DOHH2 (cell line): ENCODE results near the gene TSHZ2.

Source experiments
- H3F3A ChIP-seq: fragments of 200-600 bp; sonication (generic), shearing (Covaris generic); 2 replicates; pipeline ENCODE4 v1.6.0; 2016; ENCODE audit warnings: antibody characterized with exemption, mild to moderate bottlenecking; ENCODE audit not compliant: control insufficient read depth, insufficient read depth
- H3K27ac ChIP-seq: fragments of 200-600 bp; sonication (generic); 2 replicates; pipeline ENCODE4 v1.5.1; 2014; ENCODE audit warnings: low read depth, mild to moderate bottlenecking, low read length, moderate library complexity
- H3K27me3 ChIP-seq: fragments of 200-600 bp; sonication (generic); 2 replicates; pipeline ENCODE4 v1.6.1; 2014; ENCODE audit warnings: mild to moderate bottlenecking, low read length, mixed read lengths; ENCODE audit not compliant: control insufficient read depth
- H3K36me3 ChIP-seq: fragments of 200-600 bp; sonication (generic); 2 replicates; pipeline ENCODE4 v1.6.1; 2014; ENCODE audit warnings: mild to moderate bottlenecking, low read length, moderate library complexity, mixed read lengths; ENCODE audit not compliant: control insufficient read depth
- H3K4me1 ChIP-seq: fragments of 200-600 bp; sonication (generic); 2 replicates; pipeline ENCODE4 v1.6.1; 2014; ENCODE audit warnings: mild to moderate bottlenecking, low read length, mixed read lengths; ENCODE audit not compliant: control insufficient read depth
- H3K4me2 ChIP-seq: fragments of 200-600 bp; sonication (generic); 2 replicates; pipeline ENCODE4 v1.6.0; 2014; ENCODE audit warnings: mild to moderate bottlenecking, low read length, moderate library complexity
- H3K4me3 ChIP-seq: fragments of 200-600 bp; sonication (generic); 2 replicates; pipeline ENCODE4 v1.5.1; 2014; ENCODE audit warnings: mild to moderate bottlenecking, low read length, mixed read lengths
- H3K79me2 ChIP-seq: fragments of 200-600 bp; sonication (generic); 2 replicates; pipeline ENCODE4 v1.6.1; 2014; ENCODE audit warnings: mild to moderate bottlenecking, low read length, mixed read lengths; ENCODE audit not compliant: control insufficient read depth
- H3K9me2 ChIP-seq: fragments of 200-600 bp; sonication (generic); replicated peaks from 2 replicates; pipeline ENCODE4 v1.6.1; 2014; ENCODE audit warnings: mild to moderate bottlenecking, low read length, mixed read lengths; ENCODE audit not compliant: control insufficient read depth
- H3K9me3 ChIP-seq: fragments of 200-600 bp; sonication (generic); 2 replicates; pipeline ENCODE4 v1.6.1; 2014; ENCODE audit warnings: antibody characterized with exemption, low read length, mixed read lengths; ENCODE audit not compliant: control insufficient read depth, insufficient read depth
- H4K20me1 ChIP-seq: fragments of 200-600 bp; sonication (generic); 2 replicates; pipeline ENCODE4 v1.6.0; 2014; ENCODE audit warnings: low read depth, mild to moderate bottlenecking, antibody characterized with exemption, low read length, moderate library complexity; ENCODE audit not compliant: control insufficient read depth, insufficient read depth
- CTCF ChIP-seq: fragments of 200-600 bp; sonication (generic); IDR thresholded peaks from one replicate; pipeline ENCODE4 v1.5.1; 2014; ENCODE audit warnings: antibody characterized with exemption, mild to moderate bottlenecking, low read depth, low read length; ENCODE audit not compliant: poor library complexity, severe bottlenecking
- EZH2phosphoT487 ChIP-seq: fragments of 200-600 bp; sonication (generic); IDR thresholded peaks from 2 replicates; pipeline ENCODE4 v1.6.1; 2017; ENCODE audit warnings: borderline replicate concordance, mild to moderate bottlenecking, antibody characterized with exemption, low read length, moderate library complexity, mixed read lengths

Gene TSHZ2

GRCh38 chr20:53269380-53269779, 297.2 kb downstream of the TSHZ2 start:
- H3K4me1 ChIP-seq = no peaks in the 10 kb centered on the region
- H3K36me3 ChIP-seq = no peaks in the 10 kb centered on the region
- H4K20me1 ChIP-seq = no peaks in the 10 kb centered on the region
- TF ChIP-seq EZH2phosphoT487 = no peak
- TF ChIP-seq CTCF = no peak
- no peaks in the 10 kb centered on the region for H3K9me3 ChIP-seq
- H3K4me3 ChIP-seq = no peak overlapping the region
- no peaks in the 10 kb centered on the region for H3K79me2 ChIP-seq
- H3K4me2 ChIP-seq = no peak overlapping the region
- H3F3A ChIP-seq = no peaks in the 10 kb centered on the region
- H3K9me2 ChIP-seq = no peaks in the 10 kb centered on the region
- H3K27me3 ChIP-seq = no peaks in the 10 kb centered on the region
- H3K27ac ChIP-seq = no peak overlapping the region

GRCh38 chr20:53270792-53271375, 298.7 kb downstream of the TSHZ2 start:
- no peak overlapping the region for H3K4me3 ChIP-seq
- no peak overlapping the region for H3K4me2 ChIP-seq
- H3K27ac ChIP-seq = no peak overlapping the region
- H3K9me3 ChIP-seq = no peaks in the 10 kb centered on the region
- no peaks in the 10 kb centered on the region for H3K27me3 ChIP-seq
- H3K36me3 ChIP-seq = no peaks in the 10 kb centered on the region
- no peaks in the 10 kb centered on the region for H3K9me2 ChIP-seq
- H4K20me1 ChIP-seq = no peaks in the 10 kb centered on the region
- no peaks in the 10 kb centered on the region for H3K79me2 ChIP-seq
- TF ChIP-seq EZH2phosphoT487 = no peak
- no peak for TF ChIP-seq CTCF
- no peaks in the 10 kb centered on the region for H3F3A ChIP-seq
- no peaks in the 10 kb centered on the region for H3K4me1 ChIP-seq

- no peaks in the 10 kb centered on the region for H3K4me1 ChIP-seq
- H3F3A ChIP-seq = no peaks in the 10 kb centered on the region
- no peaks in the 10 kb centered on the region for H3K27me3 ChIP-seq
- no peak overlapping the region for H3K27ac ChIP-seq
- TF ChIP-seq EZH2phosphoT487 (no peak), CTCF (no peak)
- no peaks in the 10 kb centered on the region for H3K9me2 ChIP-seq
- no peaks in the 10 kb centered on the region for H3K36me3 ChIP-seq
- no peak overlapping the region for H3K4me2 ChIP-seq
- H4K20me1 ChIP-seq = no peaks in the 10 kb centered on the region
- no peaks in the 10 kb centered on the region for H3K79me2 ChIP-seq
- H3K4me3 ChIP-seq = no peak overlapping the region
- H3K9me3 ChIP-seq = no peaks in the 10 kb centered on the region
These were observed 302.2 kb downstream of the TSHZ2 start for GRCh38 chr20:53274365-53274764.
